ENCODE data around the gene GIT1.

DNA sequence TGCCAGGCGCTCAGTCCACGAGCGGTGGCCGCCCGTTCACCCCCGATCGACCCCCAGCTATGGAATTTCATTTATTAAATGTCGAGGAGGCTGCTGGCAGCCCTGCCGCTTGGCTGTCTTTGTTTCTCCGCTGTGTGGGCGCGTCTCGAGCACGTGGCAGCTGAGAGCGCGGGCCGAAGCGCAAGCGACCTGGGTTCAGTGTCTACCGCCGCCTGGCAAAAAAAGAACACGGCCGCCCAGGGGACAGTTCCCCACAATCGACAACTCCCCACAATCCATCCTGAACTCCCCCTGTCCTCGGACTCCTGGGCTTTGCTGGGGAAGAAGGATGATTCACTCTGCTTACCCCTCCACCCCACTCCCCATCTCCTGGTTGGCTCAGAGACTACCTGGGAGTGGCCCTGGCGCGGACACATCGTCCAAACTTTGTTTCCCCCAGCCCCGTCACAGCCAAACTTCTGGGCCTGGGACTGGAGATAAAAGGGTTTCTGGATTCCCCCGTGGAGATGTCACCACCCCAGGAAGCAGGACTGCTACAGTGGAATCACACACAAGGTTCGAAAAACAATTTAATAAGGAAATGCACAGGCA is 1.8 kb upstream of the GIT1 start:
- TF ChIP-seq EZH2 (IDR thresholded peaks at IDR 0.05; ENCODE audit: borderline replicate concordance, low read depth, low read length, poor library complexity, severe bottlenecking) (no peak), CTCF (conservative IDR thresholded peaks at IDR 0.05; ENCODE audit: low read depth, low read length) (no peak)

Data from A673 (cell line).